ELF-1 (cell line): ENCODE data around the gene FRMD3.

Experiments
- DNase-seq: peaks from one replicate; pipeline ENCODE4 v3.0.0-alpha.2; 2016; ENCODE audit warnings: low read depth, low spot score

Gene FRMD3

DNA sequence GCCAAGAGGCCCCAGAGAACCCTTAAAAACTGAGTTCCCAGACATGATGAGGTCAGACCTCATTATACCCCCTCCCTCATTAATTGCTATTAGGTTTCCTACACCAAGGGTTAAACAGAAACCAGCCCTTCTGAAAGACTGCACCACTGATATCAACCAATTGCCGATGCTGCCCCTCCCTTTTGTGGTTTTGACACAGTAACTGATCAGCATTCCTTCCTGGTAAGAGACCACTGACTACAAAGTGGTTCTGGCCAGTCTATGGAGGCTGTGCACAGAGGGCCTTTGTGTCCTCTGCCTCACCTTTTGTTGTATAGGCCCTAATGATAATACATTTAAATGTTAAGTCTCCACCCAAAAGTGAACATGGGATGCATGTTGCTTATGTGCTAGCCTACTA, 201.5 kb downstream of the FRMD3 start:
- no peak for DNase-seq

DNA sequence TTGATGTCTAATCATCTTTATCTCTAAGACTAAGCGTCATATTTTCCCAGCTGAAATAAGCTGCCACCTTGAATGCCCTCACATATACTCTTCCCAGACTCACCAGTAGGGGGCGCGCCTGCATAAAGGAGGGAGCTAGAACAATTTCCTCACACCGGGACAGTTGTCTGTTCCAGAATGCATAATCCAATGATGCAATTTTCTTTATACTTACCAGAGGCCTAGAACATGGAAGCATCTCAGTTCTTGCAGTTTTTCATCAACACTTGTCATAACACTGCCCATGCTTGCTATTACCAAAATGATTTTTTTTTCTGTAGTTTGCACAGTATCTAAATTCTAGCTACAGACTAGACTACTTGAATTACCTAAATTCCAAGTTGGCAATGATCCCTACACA, 203.9 kb downstream of the FRMD3 start:
- DNase-seq: peak; percentile 57

GRCh38 chr9:83330207-83331196, 207.7 kb downstream of the FRMD3 start:
- DNase-seq: no peak

DNA sequence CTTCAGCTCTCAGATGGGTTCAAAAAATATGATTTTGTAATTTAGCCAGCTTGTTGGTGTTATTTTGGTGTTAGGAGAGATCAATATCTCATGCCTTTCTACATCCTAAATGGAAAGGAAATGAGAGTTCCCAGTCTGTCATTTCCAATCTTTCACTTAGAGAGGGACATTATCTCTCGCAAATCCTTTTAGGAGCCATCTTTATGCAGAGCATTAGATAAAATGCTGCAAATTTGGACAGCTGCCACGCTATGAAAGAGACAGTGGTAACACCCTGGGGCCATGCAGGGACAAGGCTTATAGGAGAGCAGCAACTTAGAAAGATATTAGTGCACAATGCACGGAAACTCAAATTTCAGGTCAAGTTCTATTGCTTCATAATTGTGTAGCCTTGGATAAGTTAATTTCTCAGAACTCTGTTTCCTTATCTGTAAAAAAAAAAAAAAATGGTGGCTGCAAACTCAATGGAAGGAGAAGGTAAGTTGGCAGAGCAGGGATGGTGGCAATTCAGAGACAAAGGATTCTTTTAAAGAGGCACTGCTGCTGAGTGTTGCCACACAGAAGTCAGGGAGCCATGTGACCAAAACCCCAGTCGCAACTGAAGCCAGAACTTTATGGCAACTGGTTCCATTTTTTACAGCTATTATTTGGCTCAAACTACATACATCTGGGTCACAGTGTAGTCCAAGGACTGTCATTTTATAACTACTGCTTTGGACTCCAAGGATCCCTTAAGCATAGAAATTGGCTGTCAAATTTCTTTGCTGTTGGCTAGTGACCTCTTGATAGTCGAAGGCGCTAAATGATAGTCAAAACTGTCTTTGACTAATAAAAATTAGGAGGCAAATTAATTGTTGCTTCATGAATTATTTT, 210.2 kb downstream of the FRMD3 start:
- no peak for DNase-seq

DNA sequence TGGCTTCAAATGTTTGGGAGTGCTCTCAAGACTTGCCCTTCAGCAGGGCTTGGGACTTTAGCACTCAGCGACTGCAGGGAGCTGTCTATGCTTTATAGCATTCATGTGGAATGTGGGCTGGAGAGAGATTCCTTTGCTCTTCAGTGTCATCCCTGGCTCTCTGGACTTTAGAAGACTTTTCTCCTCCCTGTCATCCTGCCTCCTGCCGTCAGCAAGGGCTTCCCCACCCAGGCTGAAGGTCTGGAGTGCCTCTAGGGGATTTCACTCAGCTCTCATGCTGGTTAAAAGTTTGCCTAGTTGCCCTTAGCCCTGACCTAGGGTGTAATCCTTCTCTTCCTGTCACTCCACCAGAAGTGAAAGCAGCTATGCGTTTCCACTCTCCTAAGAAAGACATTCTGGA, 210.9 kb downstream of the FRMD3 start:
- DNase-seq: peak; percentile 64

- no peak for DNase-seq
These were observed 215.1 kb downstream of the FRMD3 start for GRCh38 chr9:83323148-83323547.

- DNase-seq: no peak
These were observed 215.8 kb downstream of the FRMD3 start for GRCh38 chr9:83322438-83322837.

GRCh38 chr9:83317244-83317643, 221.0 kb downstream of the FRMD3 start:
- DNase-seq: peak; percentile 21

DNA sequence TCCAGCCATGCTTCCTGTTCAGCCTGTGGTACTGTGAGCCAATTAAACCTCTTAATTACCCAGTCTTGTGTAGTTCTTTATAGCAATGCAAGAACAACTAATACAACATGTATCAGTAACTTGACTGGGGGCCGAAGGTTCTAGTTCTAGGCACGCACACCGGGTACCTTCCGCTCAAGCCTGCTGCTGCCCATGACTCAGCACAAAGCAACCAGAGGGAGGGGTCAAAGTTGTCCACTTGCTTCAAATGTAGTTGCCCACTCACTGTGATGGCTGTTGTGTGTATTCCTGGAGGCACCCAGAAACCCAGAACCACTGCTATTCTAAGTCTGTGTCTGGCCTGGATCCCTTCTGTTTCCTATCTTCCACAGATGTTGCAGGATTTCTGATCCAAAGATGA, 222.6 kb downstream of the FRMD3 start:
- DNase-seq: no peak

DNA sequence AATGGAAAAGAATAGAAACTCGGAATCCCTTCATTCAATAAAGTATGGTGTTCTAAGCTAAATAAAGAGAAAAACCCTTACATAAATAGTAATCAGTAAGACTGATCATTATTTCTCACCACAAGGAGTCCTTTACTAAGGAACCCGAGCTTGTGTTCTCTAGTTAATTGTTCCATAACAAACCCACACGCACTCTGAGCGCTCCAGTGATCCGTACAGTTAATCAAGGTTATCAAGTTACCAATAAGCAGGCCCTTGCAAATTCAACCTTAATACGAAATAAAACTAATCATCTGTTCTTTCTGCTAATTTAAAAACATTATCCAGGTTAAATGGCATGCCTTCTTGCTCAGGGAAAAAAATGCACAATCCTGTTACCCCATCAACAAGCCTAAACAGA, 224.4 kb downstream of the FRMD3 start:
- DNase-seq: no peak

DNA sequence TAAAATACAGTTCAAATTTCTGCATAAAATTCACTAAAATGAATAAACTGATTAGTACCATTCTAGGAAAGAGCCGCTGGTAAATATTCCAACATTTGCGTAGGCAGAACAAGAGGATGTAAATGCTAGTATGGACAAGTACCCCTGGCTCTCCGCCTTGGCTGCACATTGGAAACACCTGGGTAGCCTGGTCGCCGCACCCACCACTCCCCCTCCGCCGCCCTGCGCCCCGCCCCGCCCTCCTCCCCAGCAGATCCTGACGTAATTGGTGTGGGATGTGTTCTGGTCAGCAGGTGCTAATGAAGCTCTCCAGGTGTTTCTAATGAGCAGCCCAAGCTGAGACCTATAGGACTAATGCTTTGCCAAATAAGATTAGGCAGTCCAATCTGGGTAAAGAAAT, 225.7 kb downstream of the FRMD3 start:
- no peak for DNase-seq

DNA sequence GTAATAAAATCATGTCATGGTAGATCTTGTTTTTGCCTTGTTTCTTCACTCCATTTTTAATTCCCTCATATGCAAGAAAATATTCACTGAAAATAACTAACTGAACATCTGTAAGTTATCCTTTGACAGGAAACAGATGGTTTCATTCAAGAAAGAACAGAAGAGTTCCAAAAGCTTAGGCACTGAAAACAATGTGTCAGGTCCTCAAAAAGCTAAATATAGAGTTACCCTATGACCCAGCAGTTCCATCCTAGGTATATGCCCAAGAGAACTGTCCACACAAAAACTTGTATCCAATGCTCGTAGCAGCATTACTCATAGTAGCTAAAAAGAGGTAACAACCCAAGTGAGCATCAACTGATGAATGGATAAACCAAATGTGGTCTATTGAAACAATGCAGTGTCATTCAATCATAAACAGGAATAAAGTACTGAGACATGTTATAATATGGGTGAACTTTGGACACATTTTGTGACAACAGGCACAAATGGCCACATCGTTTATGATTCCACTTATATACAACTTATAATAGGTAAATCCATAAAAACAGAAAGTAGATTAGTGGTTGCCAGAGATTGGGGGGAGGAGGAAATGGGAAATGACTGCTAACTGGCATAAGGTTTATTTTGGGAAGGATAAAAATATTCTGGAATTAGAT, 231.0 kb downstream of the FRMD3 start:
- no peak for DNase-seq

- peak; percentile 18 for DNase-seq
These were observed 233.5 kb downstream of the FRMD3 start for GRCh38 chr9:83304686-83305085.

GRCh38 chr9:83299571-83299970, 238.6 kb downstream of the FRMD3 start:
- DNase-seq: no peak

DNA sequence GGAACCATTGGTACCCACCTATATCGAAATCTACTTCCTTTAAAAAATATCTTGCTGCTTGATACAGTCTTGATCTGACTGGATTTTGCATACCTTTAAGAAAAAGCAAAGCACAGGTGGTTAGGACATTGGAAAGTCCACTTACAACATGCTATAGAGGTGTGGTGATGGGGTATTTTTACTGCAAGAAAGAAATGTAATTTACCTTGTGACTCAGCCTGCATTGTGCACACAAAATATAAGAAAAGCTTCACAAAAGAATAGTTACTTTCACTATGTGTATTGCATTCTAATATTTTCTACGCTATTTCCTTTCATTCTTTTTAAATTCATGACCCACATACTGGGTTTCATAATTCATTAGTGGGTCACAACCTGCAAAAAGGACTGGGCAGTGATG, 239.1 kb downstream of the FRMD3 start:
- no peak for DNase-seq

- no peak for DNase-seq
These were observed 242.1 kb downstream of the FRMD3 start for GRCh38 chr9:83296123-83296522.

DNA sequence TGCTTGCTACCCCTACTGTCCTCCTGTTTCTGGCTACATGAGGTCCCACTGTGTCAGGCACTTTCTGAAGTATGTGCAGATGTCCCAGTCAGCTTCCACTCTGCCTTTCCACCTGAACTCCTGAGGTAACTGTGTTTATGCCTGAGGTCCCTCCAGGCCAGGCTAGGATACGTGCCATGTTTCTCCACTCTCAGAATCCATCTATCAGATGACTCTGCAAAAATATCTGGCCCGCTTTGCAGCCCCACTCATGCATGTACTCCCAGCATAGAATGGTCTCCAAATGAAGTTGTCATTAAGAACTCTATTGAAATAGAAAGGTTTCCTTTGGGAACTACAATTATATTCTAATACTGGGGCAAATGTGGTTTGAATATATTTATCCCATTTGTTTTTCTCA, 243.4 kb downstream of the FRMD3 start:
- no peak for DNase-seq

GRCh38 chr9:83291196-83291595, 247.0 kb downstream of the FRMD3 start:
- no peak for DNase-seq

GRCh38 chr9:83290692-83291091, 247.5 kb downstream of the FRMD3 start:
- no peak for DNase-seq

- DNase-seq: no peak
These were observed 251.2 kb downstream of the FRMD3 start for GRCh38 chr9:83287021-83287420.

DNA sequence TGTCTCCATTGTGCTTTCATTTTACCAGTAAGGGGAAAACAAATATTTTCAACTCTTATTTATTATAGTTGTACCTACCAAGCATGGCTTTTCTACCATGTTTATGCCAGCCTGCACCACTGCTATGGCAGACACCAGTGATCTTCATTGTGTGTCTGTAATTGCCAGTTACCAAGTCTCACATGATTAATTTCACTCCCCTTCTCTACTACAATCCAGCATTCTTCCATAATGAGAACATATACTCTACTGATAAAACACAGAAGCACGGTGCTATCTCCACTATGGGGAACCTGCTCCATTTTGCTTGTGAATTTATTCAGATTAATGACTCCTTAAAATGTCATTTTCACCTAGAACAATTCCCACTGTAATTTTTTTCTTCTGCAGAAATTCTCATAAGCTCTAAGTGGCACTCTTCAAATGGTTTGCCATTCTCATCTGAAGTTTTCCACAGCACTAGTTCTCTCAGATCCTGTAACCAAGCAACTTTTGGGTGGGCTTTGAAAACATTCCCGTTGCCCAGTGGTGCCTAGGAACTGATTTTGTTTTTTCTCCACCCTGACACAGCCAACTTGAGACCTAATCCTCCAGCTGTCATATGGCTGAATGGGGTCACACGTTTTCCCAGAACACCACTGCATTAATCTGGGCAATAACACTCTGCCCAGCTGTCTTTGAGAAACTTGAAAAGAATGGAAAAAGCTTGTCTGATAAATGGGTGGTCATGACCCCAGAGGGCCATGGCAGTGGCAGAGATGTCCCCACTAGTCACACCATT, 252.6 kb downstream of the FRMD3 start:
- no peak for DNase-seq
